NCI-H187 treated with DMSO at 0.1 percent for 48 hours (cell line): Measurements from ENCODE around the gene DNMT3L.
"Not testable (repeated sequence)": the region's sequence is repeated elsewhere in the genome, so short reads cannot be mapped to it uniquely, and the experiment has no call there.

Source experiments
- DNase-seq: peaks from one replicate; lab custom pipeline; 2025; lab: John Stamatoyannopoulos, UW

DNMT3L gene

DNA sequence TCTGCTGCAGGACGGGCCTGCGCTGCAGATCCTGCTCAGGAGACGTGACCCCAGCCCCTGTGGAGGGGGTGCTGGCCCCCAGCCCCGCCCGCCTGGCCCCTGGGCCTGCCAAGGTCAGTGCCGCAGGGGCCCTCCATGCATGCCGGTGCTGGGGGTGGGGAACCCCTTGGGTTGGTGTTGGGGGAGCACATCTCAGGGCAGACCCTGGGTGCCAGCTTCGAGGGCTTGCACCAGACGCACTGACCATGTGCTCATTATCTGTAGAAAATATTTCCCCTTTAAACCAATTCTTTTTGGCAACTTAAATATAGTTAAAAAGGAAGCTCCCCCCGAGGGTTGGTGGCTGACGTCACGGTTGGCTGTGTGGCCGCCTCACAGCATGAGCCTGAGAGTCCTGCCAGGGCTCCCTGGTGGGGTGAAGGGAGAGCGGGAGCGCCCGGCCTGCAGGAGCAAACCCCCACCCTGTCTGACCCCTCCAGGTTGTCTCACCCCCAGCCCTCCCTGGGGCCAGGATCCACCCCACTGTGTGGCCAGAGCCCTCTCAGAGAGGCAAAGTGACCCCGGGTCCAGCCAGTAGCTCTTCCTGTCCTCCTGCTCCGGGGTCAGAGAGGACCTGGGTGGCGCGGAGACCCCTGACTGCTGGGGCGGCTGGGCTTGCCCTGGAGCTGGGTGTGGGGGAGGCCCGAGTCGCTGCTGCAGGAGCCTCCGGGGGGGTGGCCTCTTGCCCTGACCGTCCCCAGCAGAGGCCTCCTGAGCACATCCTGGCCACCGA is 32.9 kb upstream of the DNMT3L start:
- DNase-seq, result no peak

DNA sequence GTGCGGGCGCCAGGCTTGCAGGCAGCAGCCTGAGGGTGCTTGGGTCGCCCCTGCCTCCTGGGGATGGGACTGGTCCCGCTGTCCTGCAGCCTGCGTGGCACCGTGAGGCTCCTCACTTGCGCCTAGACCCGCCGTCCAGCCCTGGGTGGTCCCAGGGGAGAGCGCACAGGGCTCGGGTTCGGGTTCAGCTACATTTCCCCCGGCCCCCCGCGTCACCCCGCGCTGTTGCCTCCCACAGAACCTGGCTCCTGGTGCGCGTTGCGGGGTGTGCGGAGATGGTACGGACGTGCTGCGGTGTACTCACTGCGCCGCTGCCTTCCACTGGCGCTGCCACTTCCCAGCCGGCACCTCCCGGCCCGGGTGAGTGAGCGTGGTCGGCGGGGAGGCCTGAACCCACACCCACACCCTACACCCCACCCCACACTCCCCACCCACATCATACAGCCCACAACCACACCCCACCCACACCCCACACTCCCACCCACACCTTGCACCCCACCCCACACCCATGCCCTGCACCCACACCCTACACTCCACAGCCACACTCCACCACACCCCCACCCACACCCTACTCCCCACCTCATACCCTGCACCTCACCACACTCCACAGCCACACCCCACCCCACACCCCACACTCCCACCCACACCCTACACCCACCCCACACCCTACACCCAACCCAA is 32.0 kb upstream of the DNMT3L start:
- DNase-seq, result no peak

DNA sequence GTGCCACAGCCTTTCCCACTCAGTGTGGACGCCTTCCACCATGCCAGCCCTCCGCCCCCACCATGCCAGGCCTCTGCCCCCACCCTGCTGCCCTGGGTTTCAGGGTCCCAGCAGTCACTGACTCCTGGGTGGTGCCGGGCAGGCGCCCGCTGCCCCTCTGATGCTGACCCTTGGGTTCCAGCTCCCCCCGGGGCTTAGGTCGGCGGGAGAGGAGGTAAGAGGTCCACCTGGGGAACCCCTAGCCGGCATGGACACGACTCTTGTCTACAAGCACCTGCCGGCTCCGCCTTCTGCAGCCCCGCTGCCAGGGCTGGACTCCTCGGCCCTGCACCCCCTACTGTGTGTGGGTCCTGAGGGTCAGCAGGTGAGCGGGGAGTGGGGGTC is 31.1 kb upstream of the DNMT3L start:
- no peak for DNase-seq

DNA sequence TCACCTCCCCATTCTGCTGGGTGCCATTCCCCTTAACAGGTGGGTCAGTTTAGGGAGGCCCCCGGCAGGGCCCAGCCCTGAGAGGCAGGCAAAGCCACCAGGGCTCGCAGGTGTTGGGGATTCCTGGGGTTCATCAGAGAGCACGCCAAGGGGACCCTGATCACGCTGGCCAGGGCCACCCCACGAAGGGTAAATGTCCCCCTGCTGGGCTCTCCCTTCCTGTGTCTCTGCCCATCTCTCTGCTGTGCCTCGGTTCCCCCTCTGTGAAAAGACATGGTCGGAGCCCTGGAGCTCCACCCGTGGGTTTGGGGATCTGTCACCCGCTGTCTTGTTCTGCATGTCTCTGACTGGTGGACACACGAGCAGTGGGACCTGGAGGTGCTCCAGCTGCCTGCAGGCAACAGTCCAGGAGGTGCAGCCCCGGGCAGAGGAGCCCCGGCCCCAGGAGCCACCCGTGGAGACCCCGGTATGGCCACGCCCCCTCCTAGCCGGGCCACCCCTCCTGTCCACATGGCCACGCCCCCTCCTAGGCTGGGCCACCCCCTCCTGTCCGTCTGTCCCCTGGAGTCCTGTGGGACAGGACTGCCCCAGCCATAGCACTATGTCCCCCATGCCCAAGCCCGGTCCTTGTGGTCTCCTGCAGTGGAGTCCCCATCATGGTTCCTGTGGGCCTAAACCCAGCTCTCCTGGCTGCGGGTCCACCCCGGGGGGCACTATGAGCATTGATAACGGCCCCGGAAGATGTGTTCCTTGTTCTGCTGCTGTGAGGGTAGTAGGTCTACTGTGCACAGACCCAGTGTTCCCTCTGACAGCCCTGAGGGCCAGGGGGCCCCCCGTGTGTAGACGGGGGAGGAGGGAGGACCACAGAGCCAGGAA is 30.5 kb upstream of the DNMT3L start:
- DNase-seq, result no peak

DNA sequence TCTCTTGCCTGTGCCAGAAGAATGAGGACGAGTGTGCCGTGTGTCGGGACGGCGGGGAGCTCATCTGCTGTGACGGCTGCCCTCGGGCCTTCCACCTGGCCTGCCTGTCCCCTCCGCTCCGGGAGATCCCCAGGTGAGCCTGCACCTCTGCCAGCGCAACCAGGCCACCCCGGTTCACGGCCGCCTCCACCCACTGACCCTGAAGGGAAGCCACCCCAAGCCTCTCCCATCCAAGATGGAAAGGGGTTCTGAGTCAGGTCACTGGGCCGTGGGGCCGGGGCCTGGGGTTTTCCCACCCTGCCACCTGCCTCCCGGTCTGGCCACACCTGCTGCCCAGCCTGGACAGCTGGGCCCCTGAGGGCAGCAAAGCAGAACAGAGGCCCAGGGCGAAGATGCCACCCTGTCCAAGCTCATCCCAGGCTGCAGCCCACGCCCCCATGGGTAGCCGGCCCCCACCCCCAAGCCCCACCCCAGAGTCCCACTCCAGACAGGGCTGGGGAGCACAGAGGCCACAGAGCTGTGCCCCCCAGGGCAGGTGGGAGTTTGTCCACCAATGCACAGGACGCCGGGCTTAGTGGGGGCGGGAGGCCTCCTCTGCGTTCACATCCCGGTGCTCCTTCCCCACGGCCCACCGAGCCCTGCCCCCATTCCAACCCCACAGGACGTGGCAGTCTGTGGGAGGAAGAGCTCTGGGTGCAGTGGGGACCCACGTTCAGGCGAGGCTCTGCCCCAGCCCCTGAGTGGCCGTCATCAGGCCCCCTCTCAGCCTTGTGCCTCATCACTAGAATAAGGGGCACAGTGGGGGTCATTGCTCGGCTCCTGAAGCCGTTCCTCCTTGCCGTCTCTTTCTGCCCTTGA is 29.6 kb upstream of the DNMT3L start:
- no peak for DNase-seq

DNA sequence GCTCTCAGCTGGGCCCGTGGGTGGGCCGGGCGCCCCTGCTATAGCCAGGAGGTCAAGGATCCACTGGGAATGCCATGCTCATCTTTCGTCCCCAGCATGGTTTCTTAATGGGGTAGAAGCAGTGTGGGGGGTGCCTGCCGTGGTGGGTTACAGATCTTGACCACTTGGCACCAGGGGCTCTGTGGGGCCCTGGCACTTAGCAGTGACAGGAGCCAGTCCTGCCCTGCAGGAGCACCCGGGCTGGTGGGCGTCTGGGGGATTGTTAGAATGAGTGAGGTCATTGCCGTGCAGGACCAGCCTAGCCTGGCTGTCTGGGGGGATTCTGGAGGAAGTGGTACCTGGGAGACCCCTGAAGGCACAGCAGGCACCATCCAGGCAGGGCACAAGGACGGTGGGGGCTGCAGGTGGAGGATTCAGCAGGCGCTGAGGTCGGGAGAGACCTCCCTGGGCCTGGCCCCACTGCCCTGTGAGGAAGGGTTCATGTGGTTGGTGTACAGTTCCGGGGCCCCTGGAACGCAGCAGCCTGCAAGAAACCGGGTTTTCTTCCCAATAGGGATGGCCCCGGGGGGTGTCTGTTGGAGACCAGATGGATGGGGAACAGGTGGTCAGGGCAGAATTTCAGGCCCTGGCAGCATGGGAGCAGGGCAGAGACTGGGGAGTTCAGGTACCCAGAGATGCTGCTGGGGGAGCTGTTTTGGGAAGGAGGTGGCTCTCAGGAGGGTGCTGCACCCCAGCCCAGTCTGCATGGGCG is 28.8 kb upstream of the DNMT3L start:
- DNase-seq, result no peak

DNA sequence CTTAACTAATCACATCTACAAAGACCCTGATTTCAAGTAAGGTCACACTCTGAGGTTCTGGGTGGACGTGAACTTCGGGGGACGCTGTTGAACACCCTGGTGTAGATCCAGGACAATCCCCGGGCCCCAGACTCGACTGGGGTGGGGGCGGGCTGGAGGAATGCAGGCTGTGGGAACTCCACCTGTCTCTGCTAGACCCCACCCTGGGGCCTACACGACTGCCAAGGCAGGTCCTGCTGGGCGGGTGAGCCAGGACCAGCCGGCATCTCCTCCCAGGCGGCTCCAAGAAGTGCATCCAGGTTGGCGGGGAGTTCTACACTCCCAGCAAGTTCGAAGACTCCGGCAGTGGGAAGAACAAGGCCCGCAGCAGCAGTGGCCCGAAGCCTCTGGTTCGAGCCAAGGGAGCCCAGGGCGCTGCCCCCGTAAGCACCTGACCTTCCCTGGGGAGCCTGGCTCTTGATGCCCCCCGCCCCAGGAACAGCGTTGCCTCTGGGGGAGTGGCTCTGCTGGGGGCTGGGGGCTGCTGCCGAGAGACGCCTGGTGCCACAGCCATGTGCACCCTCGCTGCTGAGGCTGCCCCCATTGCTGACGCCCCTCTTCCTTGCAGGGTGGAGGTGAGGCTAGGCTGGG is 27.8 kb upstream of the DNMT3L start:
- no peak for DNase-seq

DNA sequence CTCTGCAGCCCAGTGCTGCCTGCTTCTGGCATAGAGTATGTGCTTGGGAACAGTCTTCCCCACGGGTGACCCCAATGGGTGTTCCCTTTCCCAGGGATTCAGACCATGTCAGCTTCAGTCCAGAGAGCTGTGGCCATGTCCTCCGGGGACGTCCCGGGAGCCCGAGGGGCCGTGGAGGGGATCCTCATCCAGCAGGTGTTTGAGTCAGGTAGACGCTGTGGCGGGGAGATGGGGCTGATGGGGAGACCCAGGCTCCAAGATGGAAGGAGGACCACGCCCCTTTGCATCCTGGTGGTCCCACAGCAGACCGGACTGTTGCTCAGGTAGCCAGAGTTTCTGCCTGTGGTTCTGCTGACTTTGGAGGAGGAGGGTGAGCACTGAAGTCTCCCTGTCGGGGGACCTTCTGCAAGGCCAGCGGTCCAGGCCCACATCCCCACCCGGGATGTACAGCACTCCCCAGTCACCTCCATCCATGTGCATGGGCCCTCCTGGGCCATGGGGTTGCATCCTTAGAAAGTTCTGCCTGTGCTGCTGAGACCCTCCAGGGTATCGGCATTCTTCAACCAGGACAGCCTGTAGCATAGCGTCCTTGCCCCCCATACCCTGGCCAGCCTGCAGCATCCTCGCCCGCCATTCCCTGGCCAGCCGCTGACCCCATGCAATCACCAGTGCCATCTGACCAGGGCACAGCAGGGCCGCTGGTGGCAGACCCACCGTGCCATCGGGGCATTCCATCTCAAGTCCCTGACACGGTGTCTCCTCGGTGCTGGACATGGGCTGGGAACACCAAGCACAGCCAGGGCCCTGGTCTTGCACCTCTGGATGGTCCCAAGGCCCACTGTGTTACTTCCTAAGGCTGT is 26.8 kb upstream of the DNMT3L start:
- no peak for DNase-seq

DNA sequence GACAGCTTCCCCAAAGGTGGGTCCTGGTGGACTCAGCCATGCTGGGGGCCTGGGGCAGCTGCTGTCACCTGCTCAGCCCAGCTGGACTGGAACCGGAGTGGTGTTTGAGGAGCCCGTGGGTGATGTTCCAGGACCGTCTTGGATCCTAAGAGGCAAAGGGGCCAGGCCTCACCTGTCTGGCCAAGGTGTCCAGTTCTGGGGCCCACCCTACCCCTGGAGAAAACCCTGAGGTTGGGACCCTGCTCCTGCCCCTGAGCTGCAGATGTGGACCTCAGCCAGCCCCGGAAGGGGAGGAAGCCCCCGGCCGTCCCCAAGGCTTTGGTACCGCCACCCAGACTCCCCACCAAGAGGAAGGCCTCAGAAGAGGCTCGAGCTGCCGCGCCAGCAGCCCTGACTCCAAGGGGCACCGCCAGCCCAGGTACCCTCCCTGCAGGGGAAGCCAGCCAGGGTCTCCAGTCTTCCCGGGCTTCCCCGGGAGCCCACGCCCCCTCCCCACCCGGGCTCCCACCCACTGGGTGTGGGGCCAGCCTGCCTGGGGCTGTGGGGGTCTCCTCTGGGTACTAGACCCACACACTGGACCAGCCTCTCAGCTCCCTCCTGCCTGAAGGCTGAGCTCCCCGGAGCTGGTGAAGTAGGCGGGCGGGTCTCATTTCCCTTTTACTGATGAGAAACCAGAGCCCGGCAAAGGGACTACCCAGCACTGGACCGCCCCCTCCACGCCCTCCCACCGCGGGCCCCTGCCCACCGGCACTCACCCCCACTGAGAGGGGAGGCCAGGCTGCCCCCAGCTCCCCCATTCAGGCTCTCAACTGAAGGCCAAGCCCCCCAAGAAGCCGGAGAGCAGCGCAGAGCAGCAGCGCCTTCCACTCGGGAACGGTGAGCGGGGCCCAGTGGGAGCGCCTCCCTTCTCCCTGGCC is 25.3 kb upstream of the DNMT3L start:
- DNase-seq, result no peak

DNA sequence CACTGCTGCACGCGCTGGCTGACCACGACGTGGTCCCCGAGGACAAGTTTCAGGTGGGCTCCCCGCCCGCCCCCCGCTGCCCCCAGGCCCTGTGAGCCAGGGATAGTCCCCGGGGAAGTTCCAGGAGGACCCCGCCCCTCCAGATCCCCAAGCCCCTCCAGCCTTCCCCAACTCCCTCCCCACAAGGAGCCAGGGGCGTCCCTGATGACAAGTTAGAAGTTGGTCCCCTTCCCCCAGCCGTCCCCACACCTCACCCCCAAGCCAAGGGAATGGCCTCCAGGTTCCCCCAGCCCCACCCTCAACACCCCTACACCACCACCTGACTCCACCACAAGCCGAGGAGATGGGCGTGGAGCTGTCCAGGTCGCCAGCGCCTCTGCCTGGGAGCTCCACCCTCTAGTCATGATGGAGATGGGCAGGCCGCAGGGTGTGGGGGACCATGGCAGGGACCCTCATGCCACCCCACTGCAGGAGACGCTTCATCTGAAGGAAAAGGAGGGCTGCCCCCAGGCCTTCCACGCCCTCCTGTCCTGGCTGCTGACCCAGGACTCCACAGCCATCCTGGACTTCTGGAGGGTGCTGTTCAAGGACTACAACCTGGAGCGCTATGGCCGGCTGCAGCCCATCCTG is 24.5 kb upstream of the DNMT3L start:
- DNase-seq, result no peak

DNA sequence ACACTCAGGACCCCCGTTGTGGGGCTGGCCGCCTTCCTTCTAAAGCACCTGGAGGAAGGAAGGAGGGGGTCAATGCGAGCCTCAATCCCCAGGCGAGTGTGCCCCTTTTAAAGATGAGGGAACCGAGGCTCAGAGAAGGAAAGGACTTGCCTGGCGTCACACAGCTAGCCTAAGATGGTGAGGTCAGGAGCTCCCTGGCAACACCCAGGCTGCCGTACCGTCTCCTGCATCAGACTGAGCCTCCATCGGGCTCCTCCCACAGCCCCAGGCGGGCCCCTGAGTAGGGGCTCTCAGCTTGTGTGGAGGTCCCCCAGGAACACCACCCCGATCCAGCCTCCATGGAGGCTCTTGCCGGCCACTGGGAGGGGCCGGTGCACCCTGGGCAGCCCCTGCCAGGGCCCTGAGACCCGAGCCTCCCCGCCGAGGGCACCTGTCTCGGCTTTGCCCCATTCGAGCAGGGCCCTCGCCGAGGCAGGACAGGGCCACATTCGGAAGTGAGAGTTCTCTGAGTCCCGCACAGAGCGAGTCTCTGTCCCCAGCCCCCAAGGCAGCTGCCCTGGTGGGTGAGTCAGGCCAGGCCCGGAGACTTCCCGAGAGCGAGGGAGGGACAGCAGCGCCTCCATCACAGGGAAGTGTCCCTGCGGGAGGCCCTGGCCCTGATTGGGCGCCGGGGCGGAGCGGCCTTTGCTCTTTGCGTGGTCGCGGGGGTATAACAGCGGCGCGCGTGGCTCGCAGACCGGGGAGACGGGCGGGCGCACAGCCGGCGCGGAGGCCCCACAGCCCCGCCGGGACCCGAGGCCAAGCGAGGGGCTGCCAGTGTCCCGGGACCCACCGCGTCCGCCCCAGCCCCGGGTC is 23.7 kb upstream of the DNMT3L start, which contains the start of gene AIRE:
Gene AIRE, plus strand, starts transcription at position 739 of the 855 bp plus-strand sequence. CDS start 131 bp downstream, outside the sequence.
- no peak for DNase-seq

DNA sequence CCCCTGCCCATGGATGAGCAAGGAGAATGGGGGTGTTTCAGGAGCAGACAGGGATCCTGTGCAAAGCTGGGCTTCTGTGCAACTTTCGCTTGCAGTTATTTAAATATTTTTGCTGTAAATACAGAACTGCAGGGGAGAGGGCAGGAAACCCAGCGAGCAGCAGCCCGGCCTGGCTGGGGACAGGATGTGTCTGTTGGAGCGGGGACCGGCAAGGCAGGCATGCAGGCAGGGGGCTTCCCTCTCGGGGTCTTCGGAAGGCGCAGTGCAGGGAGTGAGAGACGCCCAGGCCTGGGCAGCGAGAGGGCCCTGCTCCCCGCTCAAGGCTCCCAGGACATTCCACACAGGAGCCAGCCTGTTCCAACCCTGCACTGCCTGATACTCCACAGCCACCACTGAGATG is 22.3 kb upstream of the DNMT3L start:
- no peak for DNase-seq

DNA sequence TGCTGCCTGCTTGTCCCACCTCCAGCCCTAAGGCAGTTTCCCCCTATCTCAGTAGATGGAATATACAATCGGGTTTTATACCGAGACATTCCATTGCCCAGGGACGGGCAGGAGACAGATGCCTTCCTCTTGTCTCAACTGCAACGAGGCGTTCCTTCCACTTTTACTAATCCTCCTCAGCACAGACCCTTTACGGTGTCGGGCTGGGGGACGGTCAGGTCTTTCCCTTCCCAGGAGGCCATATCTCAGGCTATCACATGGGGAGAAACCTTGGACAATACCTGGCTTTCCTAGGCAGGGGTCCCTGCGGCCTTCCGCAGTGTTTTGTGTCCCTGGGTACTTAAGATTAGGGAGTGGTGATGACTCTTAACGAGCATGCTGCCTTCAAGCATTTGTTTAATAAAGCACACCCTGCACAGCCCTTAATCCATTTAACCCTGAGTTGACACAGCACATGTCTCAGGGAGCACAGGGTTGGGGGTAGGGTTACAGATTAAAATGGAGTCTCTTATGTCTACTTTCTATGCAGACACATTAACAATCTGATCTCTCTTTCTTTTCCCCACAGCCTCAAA is 21.6 kb upstream of the DNMT3L start:
- not testable (repeated sequence) for DNase-seq

DNA sequence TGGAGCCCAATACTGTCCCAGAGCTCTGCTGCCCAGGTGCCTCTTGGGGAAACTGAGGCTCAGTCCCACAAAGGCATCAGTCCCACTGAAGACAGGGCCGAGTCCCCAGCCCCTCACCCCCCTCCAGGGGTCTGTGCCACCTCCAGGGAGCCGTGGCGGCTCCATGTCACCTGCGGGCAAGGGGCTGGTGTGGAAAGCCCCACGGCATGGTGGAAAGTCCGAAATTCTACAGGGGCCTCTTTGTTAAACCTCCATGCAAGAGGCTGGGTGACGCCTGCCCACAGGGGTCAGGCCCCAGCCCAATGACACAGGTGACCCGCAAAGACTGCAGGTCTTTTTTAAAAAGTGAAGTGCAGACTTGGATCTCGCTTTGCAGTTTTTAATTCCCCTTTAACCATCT is 20.7 kb upstream of the DNMT3L start:
- no peak for DNase-seq

DNA sequence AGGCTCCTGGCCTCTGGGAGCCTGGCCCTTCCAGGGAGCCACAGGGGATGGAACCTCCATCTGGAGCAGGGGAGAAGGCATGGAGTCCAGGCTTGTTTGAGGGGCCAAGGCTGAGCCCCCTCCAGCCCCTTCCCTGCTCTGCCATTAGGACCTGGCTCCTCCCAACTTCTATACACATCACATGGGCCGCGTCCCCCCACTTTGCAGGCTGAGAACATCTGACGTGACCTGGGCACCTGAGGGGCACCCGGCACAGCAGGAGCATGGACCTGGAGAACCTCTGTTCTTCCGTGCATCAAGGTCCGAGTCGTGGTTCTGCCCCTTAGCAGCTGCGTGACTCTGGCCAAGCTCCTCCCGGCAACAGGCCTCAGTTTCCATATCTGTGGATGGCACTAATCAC is 20.1 kb upstream of the DNMT3L start:
- DNase-seq, result no peak
